OCI-LY1 (cell line): Measurements from ENCODE around the gene BRPF1.

Source experiments
- H2AFZ ChIP-seq: fragments of 200-600 bp; sonication (generic), shearing (Covaris generic); 2 replicates; pipeline ENCODE4 v1.6.0; 2014; ENCODE audit warnings: antibody characterized with exemption, mild to moderate bottlenecking, low read length
- H3F3A ChIP-seq: fragments of 200-600 bp; sonication (generic), shearing (Covaris generic); 2 replicates; pipeline ENCODE4 v1.6.0; 2014; ENCODE audit warnings: mild to moderate bottlenecking, antibody characterized with exemption, low read length, moderate library complexity; ENCODE audit not compliant: insufficient read depth
- H3K27ac ChIP-seq: fragments of 200-600 bp; sonication (generic); 2 replicates; pipeline ENCODE4 v1.5.1; 2014; ENCODE audit warnings: low read length, mixed run types, mild to moderate bottlenecking, low read depth; ENCODE audit not compliant: poor library complexity, severe bottlenecking
- H3K27me3 ChIP-seq: fragments of 200-600 bp; sonication (generic); 2 replicates; pipeline ENCODE4 v1.6.0; 2014; ENCODE audit warnings: antibody characterized with exemption, mild to moderate bottlenecking, low read length, moderate library complexity; ENCODE audit not compliant: insufficient read depth
- H3K36me3 ChIP-seq: fragments of 200-600 bp; sonication (generic); 2 replicates; pipeline ENCODE4 v1.6.1; 2014; ENCODE audit warnings: mild to moderate bottlenecking, antibody characterized with exemption, low read length, moderate library complexity, mixed read lengths; ENCODE audit not compliant: insufficient read depth
- H3K4me1 ChIP-seq: fragments of 200-600 bp; sonication (generic); 2 replicates; pipeline ENCODE4 v1.5.1; 2014; ENCODE audit warnings: mild to moderate bottlenecking, low read length, moderate library complexity; ENCODE audit not compliant: insufficient read depth, severe bottlenecking
- H3K4me2 ChIP-seq: fragments of 200-600 bp; sonication (generic), shearing (Covaris generic); 2 replicates; pipeline ENCODE4 v1.6.1; 2014; ENCODE audit warnings: low read length
- H3K4me3 ChIP-seq: fragments of 200-600 bp; sonication (generic); 2 replicates; pipeline ENCODE4 v1.5.1; 2014; ENCODE audit warnings: low read length, low read depth, mild to moderate bottlenecking, mixed read lengths; ENCODE audit not compliant: poor library complexity, severe bottlenecking
- H3K79me2 ChIP-seq: fragments of 200-600 bp; shearing (Covaris generic); 2 replicates; pipeline ENCODE4 v1.6.1; 2016; ENCODE audit warnings: mixed run types, low read length, mixed read lengths; ENCODE audit not compliant: insufficient read depth
- H3K9ac ChIP-seq: fragments of 200-600 bp; sonication (generic), shearing (Covaris generic); 2 replicates; pipeline ENCODE4 v1.6.1; 2014; ENCODE audit warnings: mild to moderate bottlenecking, low read length, mixed read lengths
- H3K9me2 ChIP-seq: fragments of 200-600 bp; sonication (generic), shearing (Covaris generic); 2 replicates; pipeline ENCODE4 v1.6.1; 2014; ENCODE audit warnings: low read depth, mild to moderate bottlenecking, low read length, mixed read lengths
- H3K9me3 ChIP-seq: fragments of 200-600 bp; shearing (Covaris generic); 2 replicates; pipeline ENCODE4 v1.6.1; 2014; ENCODE audit warnings: low read length, mixed read lengths
- H4K20me1 ChIP-seq: fragments of 200-600 bp; sonication (generic), shearing (Covaris generic); 2 replicates; pipeline ENCODE4 v1.6.0; 2016; ENCODE audit warnings: mild to moderate bottlenecking, low read length; ENCODE audit not compliant: insufficient read depth
- CTCF ChIP-seq: fragments of 200-600 bp; sonication (generic), shearing (Covaris generic); IDR thresholded peaks from 2 replicates; pipeline ENCODE4 v1.5.1; 2017; ENCODE audit warnings: mild to moderate bottlenecking, antibody characterized with exemption, low read length, moderate library complexity, mixed read lengths
- EZH2 ChIP-seq: fragments of 200-600 bp; sonication (generic), shearing (Covaris generic); IDR thresholded peaks from 2 replicates; pipeline ENCODE4 v1.8.0; 2017; ENCODE audit warnings: borderline replicate concordance, mixed run types, mild to moderate bottlenecking, antibody characterized with exemption, low read length, moderate library complexity, mixed read lengths

BRPF1 gene

GRCh38 chr3:9721015-9721699 is 10.4 kb upstream of the BRPF1 start:
- H3K9ac ChIP-seq, result no peak overlapping the region
- H3K27me3 ChIP-seq, result peaks cover 13% of the 10 kb centered on the region; the same call in 1 of the 2 replicates
- no peaks in the 10 kb centered on the region for H3K36me3 ChIP-seq
- H3K4me2 ChIP-seq, result no peak overlapping the region
- H3K79me2 ChIP-seq, result no peaks in the 10 kb centered on the region
- H3K4me1 ChIP-seq, result peaks cover 7% of the 10 kb centered on the region
- H2AFZ ChIP-seq, result no peak overlapping the region
- no peaks in the 10 kb centered on the region for H3F3A ChIP-seq
- H4K20me1 ChIP-seq, result no peaks in the 10 kb centered on the region
- H3K9me2 ChIP-seq, result no peaks in the 10 kb centered on the region
- no peak overlapping the region for H3K4me3 ChIP-seq
- H3K9me3 ChIP-seq, result no peaks in the 10 kb centered on the region
- TF ChIP-seq CTCF (no peak), EZH2 (no peak)
- H3K27ac ChIP-seq, result no peak overlapping the region

- Histone ChIP-seq H2AFZ (no peak overlapping the region), H3K9ac (no peak overlapping the region), H3K27ac (no peak overlapping the region), H3K79me2 (no peaks in the 10 kb centered on the region), H3K36me3 (no peaks in the 10 kb centered on the region), H3K4me1 (peaks cover 7% of the 10 kb centered on the region), H3F3A (no peaks in the 10 kb centered on the region), H3K9me2 (no peaks in the 10 kb centered on the region), H3K4me2 (no peak overlapping the region), H3K4me3 (no peak overlapping the region), H3K9me3 (no peaks in the 10 kb centered on the region), H3K27me3 (peaks cover 13% of the 10 kb centered on the region; the same call in 1 of the 2 replicates), H4K20me1 (no peaks in the 10 kb centered on the region)
- no peak for TF ChIP-seq CTCF
- no peak for TF ChIP-seq EZH2
Observed at GRCh38 chr3:9721700-9722060, 9.9 kb upstream of the BRPF1 start.

GRCh38 chr3:9725775-9726515 is 5.6 kb upstream of the BRPF1 start:
- H4K20me1 ChIP-seq, result no peaks in the 10 kb centered on the region
- H3K36me3 ChIP-seq, result no peaks in the 10 kb centered on the region
- no peaks in the 10 kb centered on the region for H3K27me3 ChIP-seq
- H3F3A ChIP-seq, result no peaks in the 10 kb centered on the region
- no peak overlapping the region for H3K4me2 ChIP-seq
- no peak overlapping the region for H2AFZ ChIP-seq
- no peak overlapping the region for H3K4me3 ChIP-seq
- peaks cover 13% of the 10 kb centered on the region for H3K4me1 ChIP-seq
- no peak overlapping the region for H3K27ac ChIP-seq
- H3K79me2 ChIP-seq, result no peaks in the 10 kb centered on the region
- TF ChIP-seq CTCF (no peak), EZH2 (no peak)
- H3K9me3 ChIP-seq, result no peaks in the 10 kb centered on the region
- no peaks in the 10 kb centered on the region for H3K9me2 ChIP-seq
- H3K9ac ChIP-seq, result no peak overlapping the region
